Measurements from ENCODE around the gene EMP1. TPM values are rescaled to one million over a fixed set of nuclear protein-coding genes. Genes with fewer than 3 reads are reported as not detected.

Gene EMP1
- total RNA-seq, 1 donor from 2014 or later = 129 TPM

DNA sequence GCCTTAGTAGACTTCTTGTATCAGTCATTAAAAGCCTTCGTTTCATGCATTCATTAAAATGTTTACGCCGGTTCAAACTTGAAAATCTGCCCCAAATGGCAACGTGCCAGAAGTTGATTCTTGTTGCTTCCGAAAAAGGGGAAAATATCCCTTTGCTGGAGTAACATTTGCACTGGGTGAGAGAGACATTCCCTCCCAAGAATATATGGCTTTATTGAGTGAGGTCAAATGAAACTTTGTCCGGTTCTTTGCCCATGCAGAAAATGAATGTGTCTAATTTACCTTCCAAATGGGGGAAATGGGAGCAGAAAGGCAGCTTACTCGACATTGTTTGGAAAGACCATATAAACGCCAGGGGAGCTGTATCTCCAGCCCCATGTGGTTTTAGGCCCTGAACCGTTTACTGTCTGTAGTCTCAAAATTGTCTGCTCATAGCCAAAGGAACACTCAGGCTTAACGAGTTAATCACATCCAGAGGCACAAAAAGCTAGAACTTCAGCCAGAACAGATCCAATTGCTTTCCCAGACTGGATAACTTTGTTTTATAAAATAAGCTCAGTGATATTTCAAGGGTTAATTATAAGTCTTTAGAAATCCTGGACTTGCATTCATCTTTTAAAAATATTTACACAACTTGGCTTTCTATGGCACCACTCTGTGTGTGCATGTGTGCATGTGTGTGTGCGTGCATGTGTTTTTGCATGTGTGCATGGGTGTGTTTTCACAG lies 2.9 kb upstream of the EMP1 start:
- no peak for ATAC-seq
- DNase-seq (ENCODE audit: missing footprints) = no peak
- intact Hi-C loops (cut with DNase I) = no loop called here

DNA sequence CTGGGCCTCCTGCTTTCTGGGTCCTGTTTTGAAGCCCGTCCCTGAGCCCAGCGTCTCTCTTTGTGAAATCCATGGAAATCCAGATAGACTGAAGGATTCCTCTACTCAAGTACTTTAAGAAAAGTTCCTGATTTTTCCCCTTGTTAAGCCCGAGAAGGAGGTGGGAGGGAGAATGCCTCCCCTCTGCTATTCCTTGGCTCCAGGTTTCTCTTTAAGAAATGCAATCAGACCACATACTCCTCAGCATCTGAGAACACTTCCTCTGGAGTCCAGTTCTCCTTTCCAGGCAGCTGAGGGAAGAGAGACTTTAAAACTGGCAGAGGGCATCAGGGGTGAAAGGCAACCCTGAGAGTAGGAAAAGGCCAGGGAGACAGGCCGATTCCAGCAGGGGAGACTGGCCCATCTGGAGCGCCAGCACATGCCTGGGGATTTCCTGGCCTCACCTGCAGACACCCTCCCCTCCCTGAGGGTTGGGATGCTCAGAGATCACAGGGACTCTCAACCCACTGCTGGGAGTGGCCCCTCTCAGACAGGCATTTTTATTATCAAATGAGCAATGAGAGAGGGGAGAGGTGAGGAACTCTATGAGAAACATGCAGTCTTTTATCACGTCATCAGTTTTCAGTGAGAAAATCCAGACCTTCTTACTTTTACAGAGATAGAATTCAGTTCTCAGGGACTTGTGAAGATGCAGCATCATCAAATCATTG lies 2.0 kb upstream of the EMP1 start:
- ATAC-seq = no peak
- no peak for DNase-seq (ENCODE audit: missing footprints)
- intact Hi-C loops (cut with DNase I) = loop anchor here (5.0 kb wide), 1 partner anchor 192 kb away; the partner anchor contains the start of gene HEBP1

DNA sequence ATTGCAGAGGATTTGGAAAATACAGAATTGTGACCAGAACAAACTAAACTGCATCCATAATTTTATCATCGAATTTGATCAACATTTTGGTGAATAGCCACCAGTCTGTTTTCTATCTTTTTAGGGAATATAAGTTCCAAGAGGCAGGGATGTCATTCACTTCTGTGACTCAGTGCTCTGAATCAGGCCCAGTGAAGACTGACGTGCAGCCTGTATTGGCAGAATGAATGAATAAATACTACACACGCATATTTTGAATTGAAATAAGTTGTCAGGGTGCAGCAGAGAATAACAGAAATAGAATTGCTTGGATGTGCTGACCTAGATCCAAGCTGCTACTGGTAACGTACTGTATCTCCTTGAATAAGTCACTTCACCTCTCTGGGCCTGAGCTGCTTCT lies 1.3 kb upstream of the EMP1 start:
- ATAC-seq (no peak), DNase-seq (ENCODE audit: missing footprints) (no peak)
- intact Hi-C loops (cut with DNase I) = loop anchor here (5.0 kb wide), 1 partner anchor 193 kb away; the partner anchor contains the start of gene HEBP1

DNA sequence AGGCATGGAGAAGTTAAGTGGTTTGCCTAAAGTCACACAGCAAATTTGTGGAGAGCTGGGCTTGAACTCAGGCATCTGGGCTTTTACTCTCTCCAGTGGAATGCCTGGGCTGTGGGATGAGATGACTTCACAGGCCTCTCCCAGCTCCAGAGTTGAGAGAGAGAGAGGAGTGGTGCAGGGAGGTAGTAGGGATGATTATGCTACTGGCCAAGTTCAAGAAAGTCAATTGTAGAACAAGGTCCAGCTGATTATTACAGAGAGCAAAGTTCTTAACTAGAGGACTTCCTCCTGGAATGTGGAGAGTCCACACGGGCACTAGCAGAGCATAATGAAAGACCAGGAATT lies 769 bp upstream of the EMP1 start:
- DNase-seq (ENCODE audit: missing footprints) (no peak), ATAC-seq (peak; percentile 39)
- intact Hi-C loops (cut with DNase I) = loop anchor here (2.0 to 5.0 kb wide), 3 partner anchors 17 to 193 kb away; partner anchors contain the start of gene HEBP1

DNA sequence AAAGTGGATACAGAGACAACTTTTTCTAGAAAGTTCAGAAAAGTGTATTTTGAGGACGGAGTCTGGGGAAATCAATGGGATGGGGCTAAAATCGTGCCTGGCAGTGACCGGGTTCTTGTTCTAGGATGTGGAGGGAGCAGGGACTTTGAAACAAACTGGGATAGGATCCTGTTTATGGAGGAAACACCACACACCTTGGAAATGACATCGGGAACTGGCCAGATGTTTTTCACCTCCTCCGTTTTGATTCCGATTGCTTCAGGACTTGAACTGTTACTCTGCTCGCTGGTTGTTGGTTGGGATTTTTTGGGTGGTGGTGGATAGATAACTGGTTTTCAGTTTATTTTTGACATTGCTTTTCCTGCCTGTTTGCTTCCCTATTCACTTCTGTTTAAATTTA lies 506 bp downstream of the EMP1 start:
- no peak for DNase-seq (ENCODE audit: missing footprints)
- no peak for ATAC-seq
- intact Hi-C loops (cut with DNase I) = loop anchor here (1.0 to 5.0 kb wide), 4 partner anchors 18 to 195 kb away; partner anchors contain the start of gene HEBP1

DNA sequence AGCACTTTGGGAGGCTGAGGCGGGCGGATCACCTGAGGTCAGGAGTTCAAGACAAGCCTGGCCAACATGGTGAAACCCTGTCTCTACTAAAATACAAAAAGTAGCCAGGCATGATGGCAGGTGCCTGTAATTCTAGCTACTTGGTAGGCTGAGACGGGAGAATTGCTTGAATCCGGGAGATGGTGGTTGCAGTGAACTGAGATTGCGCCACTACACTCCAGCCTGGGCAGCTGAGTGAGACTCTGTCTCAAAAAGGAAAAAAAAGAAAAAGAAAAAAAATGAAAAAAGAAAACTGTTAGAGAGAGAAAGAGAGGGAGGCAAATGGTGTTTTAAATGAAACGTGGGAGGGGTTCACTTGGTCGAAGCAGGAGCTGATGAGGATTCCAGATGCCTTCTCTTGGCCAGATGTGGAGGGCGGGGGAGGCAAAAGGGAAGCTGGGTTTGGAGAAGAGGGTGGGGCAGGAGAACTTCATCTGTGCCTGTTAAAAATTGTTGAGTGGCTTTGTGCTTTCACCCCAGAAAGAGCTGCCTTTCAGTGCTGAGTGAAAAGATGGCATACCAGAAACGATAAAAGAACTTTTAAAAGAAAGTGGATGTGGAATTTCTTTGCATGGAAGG lies 1.1 kb downstream of the EMP1 start:
- no peak for DNase-seq (ENCODE audit: missing footprints)
- ATAC-seq = peak; percentile 69
- intact Hi-C loops (cut with DNase I) = loop anchor here (1.0 to 5.0 kb wide), 4 partner anchors 19 to 195 kb away; partner anchors contain the start of gene HEBP1

DNA sequence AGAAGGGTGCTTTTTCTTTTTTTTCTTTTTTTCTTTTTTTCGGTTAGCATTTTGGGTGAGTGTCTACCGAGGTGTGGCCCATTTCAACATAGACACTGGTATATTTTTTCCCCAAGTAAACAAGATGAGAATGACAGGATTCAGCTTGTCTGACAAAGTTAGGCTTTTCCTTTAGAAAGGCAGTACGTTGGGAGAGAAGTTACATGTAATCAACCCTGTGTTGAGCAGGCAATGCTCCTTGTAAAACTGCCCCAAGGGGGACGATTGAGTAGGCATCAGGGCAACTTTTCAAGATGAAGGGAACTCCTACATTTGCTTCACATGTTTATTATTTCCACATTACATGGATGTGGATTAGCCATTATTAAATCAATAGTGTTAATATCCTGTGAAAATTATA lies 1.7 kb downstream of the EMP1 start:
- ATAC-seq (no peak), DNase-seq (ENCODE audit: missing footprints) (no peak)
- intact Hi-C loops (cut with DNase I) = loop anchor here (5.0 kb wide), 1 partner anchor 196 kb away; the partner anchor contains the start of gene HEBP1

DNA sequence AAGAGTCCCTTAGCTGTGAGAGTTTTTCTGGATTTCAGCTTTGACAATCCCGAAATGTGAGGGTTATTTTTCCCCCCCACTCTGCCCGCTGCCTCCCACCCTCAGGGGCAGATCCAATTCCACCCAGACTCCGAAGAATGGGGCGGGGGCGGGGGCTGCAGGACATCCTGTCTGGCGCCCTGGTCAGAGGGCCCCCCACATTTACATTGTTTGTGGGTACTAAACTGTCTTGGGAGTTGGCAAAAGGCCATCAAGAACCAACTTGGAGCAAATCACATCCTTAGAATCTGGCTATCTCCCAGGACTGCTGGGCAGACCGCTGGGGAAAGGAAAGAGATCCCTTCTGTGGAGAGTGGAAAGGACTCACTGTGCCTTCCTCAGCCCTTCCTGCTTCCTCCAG lies 2.4 kb downstream of the EMP1 start:
- DNase-seq (ENCODE audit: missing footprints) (no peak), ATAC-seq (no peak)
- intact Hi-C loops (cut with DNase I) = loop anchor here (5.0 kb wide), 1 partner anchor 197 kb away; the partner anchor contains the start of gene HEBP1

DNA sequence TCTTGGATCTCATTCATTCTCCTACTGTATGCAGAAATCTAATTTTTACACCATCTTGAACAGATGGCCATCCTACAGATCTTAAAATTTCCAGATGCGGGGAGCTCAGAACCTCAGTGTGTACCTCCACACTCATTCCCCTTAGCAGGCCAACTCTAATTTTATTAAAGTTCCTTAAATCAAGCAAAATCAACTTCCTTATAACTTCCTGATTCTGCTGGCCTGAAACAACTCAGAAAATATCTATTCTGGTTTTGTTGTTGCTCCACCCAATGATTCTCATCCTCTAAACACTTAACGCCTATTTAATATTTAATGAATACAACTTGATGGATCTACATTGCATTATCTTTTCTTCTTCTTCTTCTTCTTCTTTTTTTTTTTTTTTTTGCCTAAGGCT lies 3.1 kb downstream of the EMP1 start:
- intact Hi-C loops (cut with DNase I) = loop anchor here (5.0 kb wide), 1 partner anchor 197 kb away; the partner anchor contains the start of gene HEBP1
- ATAC-seq = no peak

DNA sequence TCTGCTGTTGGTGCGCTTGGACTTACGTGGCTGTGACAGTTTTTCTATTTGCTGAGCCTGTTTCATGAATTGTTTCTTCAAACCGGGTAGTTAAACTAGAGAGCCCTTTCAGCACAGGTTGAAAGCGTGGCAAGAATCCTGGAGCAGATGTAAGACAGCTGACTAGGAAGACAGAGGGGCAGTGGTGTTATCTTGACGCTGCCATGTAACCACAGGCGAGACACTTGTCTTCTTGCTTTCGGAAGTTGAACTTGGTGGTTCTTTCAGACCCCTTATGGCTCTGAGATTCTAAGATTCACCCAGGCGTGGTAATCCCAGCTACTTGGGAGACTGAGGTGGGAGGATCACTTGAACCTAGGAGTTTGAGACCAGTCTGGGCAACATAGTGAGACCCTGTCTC lies 4.3 kb downstream of the EMP1 start:
- ATAC-seq (no peak), DNase-seq (ENCODE audit: missing footprints) (no peak)
- intact Hi-C loops (cut with DNase I) = loop anchor here (10.0 kb wide), 1 partner anchor 386 kb away; the partner anchor contains the start of gene DDX47

More for the DNA sequence above, 3.1 kb downstream of the EMP1 start:
- no peak for DNase-seq (ENCODE audit: missing footprints)

DNA sequence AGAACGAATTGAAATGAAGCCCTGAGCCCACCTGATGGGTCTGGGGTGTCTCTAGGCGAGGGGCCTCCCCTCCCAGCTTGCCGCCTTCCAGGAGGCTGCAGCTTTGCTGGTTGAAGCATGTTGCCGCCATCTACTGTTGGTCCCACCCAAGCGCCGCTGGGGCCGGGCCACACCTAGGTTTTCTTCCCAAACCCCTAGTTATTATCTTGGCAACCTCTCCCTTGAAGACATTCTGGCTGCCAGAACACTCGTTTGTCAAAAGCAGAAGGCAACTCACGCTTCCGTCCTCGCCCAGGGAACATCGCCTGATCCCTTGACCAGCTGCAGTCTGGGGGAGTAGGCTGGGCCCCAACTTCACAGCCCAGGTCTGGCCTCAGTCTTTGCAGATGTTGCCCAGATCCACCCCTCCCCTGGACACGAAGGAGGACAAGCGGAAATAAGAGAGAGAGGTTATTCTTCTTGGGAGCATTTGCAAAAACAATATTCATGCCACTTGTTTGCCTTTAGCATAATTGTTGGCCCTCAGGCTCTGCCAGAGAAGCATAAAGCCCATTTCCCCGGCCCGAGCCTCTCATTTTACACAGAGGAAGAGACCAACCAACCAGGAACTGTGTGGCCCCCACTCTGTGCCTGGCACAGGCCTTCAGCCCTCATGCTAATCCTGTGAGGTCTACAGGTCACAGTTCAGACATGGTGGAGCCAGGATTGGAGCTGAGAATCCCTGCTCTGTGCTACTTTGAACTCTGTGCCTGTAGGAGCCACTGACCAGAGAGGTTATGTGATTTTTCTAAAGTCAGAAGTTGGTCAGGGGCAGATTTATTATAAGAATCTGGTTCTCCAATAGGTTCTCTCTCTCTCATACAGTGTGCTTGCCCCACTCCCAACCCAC lies 6.8 kb downstream of the EMP1 start:
- intact Hi-C loops (cut with DNase I) = loop anchor here (2.0 to 10.0 kb wide), 2 partner anchors 102 to 388 kb away; partner anchors contain the start of gene DDX47
- ATAC-seq (peak; percentile 71), DNase-seq (ENCODE audit: missing footprints) (peak; percentile 83)

DNA sequence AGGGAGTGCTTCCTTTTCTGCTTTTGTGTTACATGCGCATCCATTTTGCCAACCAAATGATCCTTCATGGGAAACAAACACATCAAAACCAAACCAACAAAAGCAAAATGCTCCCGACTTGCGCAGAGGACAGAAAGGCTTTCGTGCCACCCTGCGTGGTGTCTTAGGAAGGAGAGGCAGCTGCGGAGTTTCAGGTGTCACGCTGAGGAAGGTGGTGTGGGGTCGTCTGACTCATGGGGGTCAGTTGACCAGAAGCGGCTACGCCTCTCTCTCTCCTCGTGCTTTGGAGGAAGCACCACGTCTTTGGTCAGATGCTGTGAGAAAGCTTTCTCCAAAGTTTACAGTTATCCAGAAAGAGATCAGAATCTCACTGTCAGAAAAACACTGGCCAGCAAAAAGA lies 7.9 kb downstream of the EMP1 start:
- intact Hi-C loops (cut with DNase I) = loop anchor here (10.0 kb wide), 1 partner anchor 390 kb away; the partner anchor contains the start of gene DDX47
- no peak for DNase-seq (ENCODE audit: missing footprints)

DNA sequence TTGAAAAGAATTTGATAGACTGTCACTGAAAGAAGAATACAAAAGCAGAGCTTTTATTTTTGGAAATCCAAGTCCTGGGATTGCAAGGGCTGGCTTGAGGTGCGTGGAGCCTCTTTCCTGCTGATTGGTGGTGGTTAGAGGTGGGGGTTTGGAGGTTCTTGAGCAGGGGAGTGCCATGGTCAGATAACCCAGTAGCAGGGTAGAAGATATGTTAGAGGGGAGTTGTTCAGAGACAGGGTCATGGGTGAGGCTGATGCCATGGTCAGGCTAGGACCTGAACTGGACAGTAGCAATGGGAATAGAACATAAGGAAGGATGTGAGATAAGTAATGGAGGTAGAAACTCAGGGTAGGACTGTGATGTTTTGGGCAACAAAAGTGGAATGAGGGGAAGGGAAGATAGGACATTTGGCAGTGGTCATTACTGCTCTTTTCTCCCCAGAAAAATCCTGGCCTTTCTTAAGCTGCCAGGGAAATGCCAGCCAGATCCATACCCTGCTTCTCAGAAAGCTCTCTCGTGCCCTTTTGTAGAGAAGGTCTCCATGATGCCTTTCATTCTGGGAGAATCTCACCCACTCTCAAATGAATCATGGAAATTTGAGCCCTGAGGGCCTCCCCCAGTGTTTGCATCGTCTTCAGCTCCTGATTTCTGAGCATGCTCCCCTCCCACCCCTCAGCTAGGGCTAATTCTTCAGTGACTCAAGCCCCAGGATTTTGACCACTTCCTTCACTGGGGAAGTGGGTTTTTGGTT lies 9.5 kb downstream of the EMP1 start:
- ATAC-seq (no peak), DNase-seq (ENCODE audit: missing footprints) (no peak)
- intact Hi-C loops (cut with DNase I) = loop anchor here (10.0 kb wide), 1 partner anchor 391 kb away; the partner anchor contains the start of gene DDX47

More for the DNA sequence above, 7.9 kb downstream of the EMP1 start:
- no peak for ATAC-seq

DNA sequence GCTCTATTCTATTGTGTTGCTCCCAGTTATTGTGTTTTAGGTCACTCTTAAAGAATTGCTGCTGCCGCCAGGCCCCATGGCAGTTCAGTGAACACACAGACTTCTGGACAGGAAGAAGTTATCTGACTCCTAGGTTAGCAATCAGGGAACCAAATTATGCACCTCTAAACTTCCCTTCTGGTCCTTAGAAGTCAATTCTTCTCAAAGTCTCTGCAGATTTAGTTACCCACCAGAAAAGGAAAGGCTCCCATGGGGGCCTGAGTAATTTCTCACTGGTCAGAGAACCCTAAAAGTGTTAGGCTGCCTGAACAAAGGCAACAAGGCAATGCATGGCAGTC lies 10.0 kb downstream of the EMP1 start:
- no peak for ATAC-seq
- intact Hi-C loops (cut with DNase I) = loop anchor here (10.0 kb wide), 1 partner anchor 392 kb away; the partner anchor contains the start of gene DDX47
- no peak for DNase-seq (ENCODE audit: missing footprints)

DNA sequence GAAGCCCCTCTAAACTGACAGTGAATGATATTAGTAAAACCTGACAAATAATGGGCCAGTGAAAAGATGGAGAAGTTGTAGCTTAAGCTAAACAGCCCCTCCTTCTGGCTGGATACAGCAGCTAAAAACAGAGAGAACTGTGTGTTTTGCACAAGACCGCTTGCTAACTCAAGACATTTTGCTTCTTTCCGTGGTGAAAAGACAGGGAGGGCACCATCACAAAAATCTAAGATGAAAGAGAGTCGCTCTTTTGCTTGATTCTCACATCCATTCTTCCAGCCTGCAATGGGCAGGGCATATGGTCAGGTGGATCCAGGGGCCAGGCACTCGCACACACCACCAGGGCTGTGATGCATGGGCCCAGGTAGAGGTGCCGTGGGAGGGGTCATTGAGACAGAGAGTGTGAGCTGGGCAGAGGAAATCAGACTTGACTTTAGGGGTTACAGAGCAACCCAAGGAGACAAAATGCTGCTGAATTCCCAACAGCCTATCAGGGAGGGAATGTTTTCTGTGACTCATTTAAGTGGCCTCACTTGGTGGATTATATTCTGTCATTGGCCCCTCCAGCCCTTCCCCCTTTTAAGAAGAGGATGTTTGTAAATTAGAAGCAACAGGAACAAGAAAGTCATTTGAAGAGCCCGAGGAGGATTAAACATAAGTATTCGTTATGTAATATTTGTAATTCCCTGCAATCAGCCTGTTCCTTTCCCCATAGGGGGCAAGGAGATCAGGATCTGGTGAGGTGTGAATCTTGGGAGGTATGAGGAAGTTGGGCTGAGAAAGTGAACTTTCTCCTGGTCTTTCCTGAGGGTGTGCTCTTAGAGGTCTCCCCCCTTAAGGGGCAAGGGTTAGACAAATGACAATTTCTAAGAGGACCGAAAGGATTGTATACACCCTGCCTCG lies 12.3 kb downstream of the EMP1 start:
- intact Hi-C loops (cut with DNase I) = loop anchor here (10.0 kb wide), 1 partner anchor 394 kb away; the partner anchor contains the start of gene DDX47
- DNase-seq (ENCODE audit: missing footprints) = no peak
- ATAC-seq = no peak

DNA sequence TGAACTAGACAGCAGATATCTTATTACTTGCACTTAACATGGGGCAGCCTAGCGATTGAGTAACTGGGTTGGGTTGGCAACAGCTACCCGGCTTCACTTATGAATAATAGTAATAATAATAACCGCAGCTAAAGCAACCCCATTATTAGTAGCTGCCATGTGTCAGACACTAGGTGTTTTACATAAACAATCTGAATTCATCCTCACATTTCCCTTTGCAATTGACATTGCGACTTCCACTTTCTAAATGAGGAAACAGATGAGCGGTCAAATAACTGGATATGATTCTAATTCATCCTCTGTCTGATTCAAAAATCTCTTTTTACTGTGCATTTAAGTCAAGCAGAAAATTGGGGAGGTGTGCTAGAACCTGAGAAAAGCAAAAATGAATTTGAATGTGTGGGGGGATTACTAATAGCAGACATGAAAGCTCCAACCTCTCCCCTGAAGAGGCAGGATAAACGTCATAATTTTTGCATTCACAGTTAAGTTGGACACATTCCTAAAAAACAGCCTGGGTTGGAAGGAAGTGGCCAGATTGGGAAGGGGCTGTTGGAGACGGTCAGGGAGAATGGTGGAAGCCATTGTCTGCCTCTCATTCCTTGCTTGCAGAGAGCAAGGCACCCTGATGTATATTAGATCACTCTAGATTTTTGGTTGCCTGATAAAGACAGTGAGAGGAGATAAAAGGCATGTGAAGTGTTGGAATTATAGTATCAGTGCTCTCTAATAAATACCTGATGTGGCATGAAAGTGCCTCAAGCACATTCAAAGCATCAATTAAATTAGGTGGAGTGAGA lies 13.1 kb downstream of the EMP1 start:
- intact Hi-C loops (cut with DNase I) = loop anchor here (5.0 to 10.0 kb wide), 2 partner anchors 372 to 395 kb away; partner anchors contain the start of gene DDX47
- ATAC-seq = no peak
- DNase-seq (ENCODE audit: missing footprints) = no peak

Measured in Right ventricle myocardium inferior (tissue), 1 donor.